GM19238 (cell line): Measurements from ENCODE around the gene SCMH1.

ENCODE experiments used
- DNase-seq: peaks from one replicate; pipeline ENCODE4 v3.0.0; 2011; ENCODE audit warnings: low spot score; ENCODE audit not compliant: insufficient read length

SCMH1 gene

DNA sequence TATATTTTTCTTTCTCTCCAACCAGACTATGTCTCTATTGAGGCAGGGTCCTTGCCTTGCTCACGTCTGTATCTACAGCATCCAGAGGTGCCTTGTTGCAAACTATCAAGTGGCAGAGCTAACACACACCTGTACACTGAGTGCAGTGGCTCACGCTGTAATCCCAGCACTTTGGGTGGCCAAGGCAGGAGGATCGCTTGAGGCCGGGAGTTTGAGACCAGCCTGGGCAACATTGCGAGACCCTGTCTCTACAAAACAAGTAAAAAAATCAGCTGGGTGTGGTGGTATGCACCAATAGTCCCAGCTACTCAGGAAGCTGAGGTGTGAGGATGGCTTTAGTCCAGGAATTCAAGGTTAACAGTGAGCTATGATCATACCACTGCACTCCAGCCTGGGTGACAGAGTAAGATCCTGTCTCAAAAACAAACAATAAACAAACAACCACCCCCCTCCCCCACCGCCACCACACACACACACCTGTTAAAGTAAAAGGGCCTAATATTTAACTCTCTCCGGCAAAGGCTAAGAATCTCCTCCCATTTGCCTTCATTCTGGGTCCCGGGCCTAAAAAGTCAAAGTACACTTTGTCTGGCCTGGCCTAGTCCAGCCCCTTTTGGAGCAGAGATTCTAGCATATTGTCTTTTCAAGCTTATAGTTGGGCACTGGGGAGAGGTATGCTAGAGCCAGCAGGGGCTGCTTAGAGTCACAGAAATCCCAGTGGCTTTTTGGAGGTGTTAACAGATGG, 211.1 kb downstream of the SCMH1 start:
- DNase-seq = no peak

DNA sequence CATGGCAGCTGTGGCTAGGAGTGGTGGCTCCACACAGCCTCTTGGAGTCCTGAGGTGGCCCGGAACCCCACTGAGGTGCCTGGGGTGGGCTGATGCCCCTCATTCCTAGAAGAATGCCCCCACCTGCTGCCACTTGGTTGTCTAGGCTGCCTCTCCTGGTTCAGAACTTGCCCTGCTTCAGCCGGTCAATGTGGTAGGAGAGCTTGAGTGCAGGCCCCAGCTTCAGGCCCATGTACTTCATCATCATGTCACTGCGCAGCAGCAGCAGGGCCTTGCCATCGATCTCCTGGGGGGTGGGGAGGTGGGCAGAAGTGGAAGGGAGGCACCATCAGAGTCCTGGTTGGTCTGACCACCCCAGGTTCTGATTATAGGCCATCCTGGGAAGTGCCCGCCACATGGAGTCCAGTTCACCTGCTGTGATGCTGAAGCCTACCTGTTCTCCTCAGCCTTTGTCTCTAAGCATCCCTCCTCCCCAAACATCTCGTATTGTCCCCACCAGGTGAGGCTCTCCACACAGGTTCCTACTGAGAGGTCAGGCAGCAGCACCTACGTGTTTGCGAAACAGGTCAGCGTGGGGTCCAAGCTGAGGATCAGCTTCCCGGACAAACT, 214.0 kb downstream of the SCMH1 start:
- no peak for DNase-seq

- DNase-seq = no peak
Measured at GRCh38 chr1:41025979-41026819, 215.9 kb downstream of the SCMH1 start.

- DNase-seq = no peak
Measured at GRCh38 chr1:41024953-41025352, 217.2 kb downstream of the SCMH1 start.

DNA sequence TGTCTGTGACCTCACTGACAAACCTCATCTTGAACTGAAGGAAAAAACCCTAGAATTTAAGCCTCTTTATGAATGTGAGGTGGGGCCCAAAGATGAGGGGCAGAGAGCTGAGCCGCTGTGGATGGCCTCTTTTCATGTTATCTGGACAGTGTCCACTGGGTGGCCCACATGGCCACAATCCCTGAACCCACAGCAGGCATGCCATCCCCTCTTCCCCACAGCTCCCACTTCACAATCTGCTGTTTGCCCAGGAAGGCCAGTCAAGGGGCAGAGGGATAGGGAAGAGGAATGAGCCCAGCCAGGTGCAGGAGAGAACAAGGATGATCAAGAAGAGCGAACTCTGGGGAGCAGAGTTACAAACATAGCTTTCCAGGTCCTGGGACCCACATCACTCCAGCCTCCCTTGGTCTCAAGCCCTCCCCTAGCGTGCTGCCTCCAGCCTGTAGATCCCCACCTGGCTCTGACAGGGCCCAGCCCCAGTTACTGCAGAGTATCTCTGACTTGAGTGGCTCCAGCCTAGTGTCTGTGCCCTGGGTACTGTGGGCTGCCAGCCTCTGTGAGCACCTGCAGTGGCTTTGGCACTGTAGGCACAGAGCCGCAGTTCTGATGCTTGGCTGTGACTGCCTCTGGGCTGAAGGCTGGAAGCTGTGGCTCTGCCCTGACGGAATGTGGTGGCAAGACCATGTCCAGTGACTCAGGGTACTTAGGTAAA, 218.7 kb downstream of the SCMH1 start:
- no peak for DNase-seq

- DNase-seq = no peak
Measured at GRCh38 chr1:41022424-41022823, 219.7 kb downstream of the SCMH1 start.

DNA sequence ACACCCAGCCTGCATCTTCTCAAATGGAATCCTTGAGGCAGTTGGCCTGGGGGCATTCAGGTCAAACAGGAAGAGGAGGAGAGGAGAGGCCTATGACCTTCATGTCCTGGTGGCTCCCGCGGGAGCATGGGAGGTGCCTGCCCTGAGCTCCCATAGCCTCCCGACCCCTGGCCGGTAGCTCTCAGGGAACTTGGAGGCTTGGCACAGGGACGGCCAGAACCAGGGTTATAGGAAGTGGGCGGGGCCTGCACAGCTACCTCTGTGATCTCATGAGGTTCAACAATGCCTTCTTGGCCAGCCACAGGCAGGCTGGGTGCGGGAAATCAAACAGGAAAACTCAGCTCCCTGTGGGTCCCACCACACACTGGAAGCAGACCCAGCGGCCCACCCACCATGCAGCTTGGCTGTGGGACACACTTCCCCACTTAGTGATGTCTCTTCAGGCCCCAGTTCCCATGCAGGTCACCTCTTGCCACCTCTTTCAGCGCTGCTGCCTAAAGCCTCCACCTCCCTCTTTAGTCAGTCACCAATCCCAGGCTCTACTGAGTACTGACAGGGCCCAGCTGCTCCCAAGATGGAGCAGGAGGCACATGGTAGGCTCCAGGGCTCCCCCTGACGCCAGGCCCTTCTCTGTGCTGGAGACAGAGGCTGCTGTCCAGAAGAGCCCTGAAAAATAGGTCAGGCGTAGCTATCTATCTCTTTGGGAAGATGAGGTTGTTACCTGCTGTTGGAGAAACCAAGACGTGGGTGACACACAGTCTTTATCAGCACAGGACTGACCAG, 220.4 kb downstream of the SCMH1 start, which contains the start of gene SLFNL1:
Gene SLFNL1, minus strand, starts transcription at position 200 of the 783 bp plus-strand sequence. CDS start 1,065 bp downstream, outside the sequence.
- DNase-seq = no peak

- no peak for DNase-seq
Measured at GRCh38 chr1:41020654-41021053, 221.5 kb downstream of the SCMH1 start.

GRCh38 chr1:41020109-41020576, 222.0 kb downstream of the SCMH1 start:
- no peak for DNase-seq

GRCh38 chr1:41019353-41019745, 222.8 kb downstream of the SCMH1 start:
- no peak for DNase-seq

- DNase-seq = no peak
Measured at GRCh38 chr1:41018018-41018410, 224.1 kb downstream of the SCMH1 start.

- no peak for DNase-seq
Measured at GRCh38 chr1:41017141-41018017, 224.7 kb downstream of the SCMH1 start.

DNA sequence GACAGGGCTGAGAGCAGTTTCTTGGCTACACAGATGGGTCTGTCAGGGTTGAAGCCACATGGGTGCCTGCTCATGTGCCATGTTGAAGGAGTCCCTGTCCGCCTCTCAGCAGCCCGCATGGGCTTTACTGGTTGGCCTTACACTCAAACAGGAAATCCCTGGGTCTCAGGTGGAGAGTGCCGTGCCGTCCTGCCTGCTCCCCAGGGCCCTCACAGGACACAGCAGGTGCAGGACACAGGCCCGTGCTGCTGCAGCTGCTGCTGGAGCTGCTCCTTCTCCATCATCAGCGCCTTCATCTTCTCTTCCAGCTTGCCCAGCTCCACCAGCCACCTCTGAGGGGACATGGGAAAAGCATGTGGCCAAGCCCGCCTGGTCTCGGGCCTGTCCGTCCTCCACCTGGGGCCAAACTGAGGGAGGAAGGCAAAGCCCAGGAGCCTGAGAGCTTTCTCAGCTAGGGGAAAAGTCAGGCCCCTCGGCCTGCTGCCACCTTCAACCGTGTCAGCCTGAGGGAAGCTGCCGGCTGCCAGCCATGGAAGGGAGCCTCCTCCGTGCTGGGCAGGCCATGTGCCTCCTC, 226.1 kb downstream of the SCMH1 start:
- DNase-seq = no peak

DNA sequence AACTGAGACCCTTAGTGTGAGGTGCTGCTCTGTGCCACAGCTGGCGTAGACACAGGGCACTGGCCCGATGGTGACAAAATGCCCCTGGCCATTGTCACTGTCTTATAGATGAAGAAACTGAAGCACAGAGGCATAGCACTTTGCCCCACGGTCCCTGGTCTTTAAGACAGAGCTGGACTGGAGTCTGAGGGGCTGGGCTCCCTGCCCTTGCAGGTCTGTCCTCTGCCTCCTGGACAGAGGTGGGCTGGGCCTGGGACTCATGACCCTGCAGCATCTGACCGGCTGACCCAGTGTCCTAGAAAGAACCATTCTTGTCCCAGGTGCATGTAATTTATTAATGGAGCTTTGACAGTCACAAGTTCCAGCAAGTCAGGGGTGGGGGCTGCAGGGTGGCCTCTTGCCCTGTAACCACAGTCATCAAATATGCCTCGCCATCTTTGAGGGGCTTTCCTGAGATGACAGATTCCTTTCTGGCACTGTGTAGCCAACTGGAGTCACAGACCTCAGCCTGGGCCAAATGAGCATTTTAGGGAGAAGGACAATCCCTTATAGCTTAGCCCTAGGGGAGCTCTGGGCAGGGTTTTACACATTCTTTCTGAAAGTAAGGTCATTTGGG, 226.7 kb downstream of the SCMH1 start:
- DNase-seq = no peak

GRCh38 chr1:41014871-41015270, 227.2 kb downstream of the SCMH1 start:
- no peak for DNase-seq

DNA sequence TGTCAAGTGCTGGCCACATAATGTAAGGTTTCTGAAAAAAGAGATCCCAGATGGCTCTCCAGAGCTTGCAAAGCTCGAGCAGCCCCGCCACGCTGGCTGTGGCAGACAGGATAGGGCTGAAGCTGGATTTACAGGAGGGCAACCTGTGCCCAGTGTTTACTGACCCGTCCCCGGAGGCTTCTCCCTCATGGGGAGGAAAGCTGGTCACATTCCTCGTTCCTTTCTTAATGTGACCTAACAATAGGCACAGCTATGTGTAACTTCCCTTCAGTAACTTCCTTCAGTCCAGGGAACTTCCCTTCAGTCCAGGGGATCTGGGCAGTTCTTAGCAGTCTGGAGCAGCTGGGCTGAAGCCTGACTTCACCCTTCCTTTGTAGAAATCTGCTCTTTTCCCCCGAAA, 228.3 kb downstream of the SCMH1 start:
- no peak for DNase-seq

GRCh38 chr1:41013024-41013423, 229.1 kb downstream of the SCMH1 start:
- no peak for DNase-seq

DNA sequence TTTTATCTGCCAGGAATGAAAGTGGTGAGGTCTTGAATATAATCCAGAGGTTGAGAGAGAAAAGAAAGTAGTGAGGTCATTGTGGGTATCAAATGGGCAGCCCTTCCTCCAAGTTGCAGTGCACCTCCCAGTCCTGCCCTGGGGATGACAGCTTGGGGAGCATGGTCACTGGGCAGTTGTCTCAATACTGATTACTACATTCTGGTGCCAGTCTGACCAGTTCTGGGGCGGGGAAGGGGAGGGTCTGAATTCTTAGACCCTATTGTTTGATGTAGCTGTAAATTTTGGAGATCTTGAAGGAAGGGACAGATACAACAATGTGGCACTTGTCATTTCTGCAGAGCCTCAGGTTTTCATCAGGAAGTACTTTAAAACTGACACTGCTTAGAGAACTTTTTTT, 231.8 kb downstream of the SCMH1 start:
- DNase-seq = no peak

- no peak for DNase-seq
Measured at GRCh38 chr1:41009466-41009865, 232.6 kb downstream of the SCMH1 start.
